ENCODE measurements around the gene ETDA. TPM values are rescaled to one million over a fixed set of nuclear protein-coding genes. Genes with fewer than 3 reads are reported as not detected.
"Not testable (repeated sequence)": the region's sequence is repeated elsewhere in the genome, so short reads cannot be mapped to it uniquely, and the experiment has no call there.

Gene ETDA
- polyA plus RNA-seq, result not detected

DNA sequence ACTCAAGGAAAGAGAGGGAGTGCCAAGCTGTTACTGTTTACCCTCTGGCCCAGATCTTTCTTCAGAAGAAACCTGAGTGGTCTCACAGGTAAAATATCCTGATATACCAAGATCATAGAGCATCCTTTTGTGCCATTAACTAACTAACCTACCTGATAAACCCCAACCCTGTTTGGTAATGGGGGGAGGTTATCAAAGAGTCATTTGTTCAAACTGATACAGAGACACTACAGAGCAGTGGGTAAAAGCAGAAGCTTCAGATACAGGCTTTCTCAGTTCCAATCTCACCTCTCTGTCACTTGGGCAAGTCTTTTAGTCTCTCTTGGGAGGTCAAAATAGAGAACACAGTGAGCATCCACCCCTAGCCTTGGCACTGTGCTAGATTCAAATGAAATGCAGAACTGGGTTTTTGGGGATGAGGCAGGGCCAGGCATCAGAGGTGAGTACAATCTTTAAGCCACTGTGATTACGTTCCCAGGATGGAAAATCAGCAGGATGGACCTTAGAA is at the start of gene ETDA:
Gene ETDA (plus strand): TSS at position 51 of the 508 bp plus-strand sequence. CDS start 1,216 bp downstream, outside the sequence.
- not testable (repeated sequence) for H3K27ac ChIP-seq (ENCODE audit: low read depth, low read length)
- WGBS, 3 donors, result no CpG with 5 or more reads among the region's 1 CpG

- 20 to 31% (median 29%) methylated on average over 10 to 11 of the region's 11 CpGs for WGBS, 3 donors
- not testable (repeated sequence) for H3K27ac ChIP-seq (ENCODE audit: low read depth, low read length)
Measured at GRCh38 chrX:135206427-135206826, 45.4 kb upstream of the ETDA start.

DNA sequence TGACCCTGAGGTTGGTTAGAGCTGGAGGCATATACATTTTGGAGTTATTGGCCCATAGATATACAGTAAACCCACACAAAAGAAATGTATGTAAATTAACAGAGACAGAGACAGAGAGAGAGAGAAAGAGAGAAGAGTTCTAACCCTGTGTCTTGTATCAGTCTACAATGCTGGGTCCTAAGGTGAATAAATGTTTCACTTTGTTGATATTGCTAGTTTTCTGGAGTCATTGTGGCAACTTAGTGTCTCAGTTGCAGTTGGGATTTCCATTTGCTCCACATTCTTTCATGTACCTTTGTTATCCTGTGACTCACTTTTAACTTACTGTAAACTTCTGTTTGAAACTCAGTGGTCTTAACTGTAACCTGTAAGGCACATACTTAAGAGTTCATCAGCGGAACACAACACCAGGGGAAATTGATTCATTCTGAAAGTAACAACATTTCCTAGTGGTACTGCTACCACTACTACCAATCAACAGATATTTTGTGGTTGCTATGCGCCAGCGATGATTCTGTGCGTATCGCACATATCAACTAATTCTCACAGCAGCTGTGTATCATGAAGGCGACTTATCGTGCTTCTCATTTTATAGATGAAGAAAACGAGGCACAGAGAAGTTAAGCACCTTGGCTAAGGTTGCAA is 38.5 kb upstream of the ETDA start:
- 81 to 91% (median 91%) methylated on average over 8 of the region's 8 CpGs for WGBS, 3 donors
- H3K27ac ChIP-seq (ENCODE audit: low read depth, low read length), result no peak overlapping the region

- WGBS, 3 donors, result no CpG with 5 or more reads among the region's 6 CpGs
- not testable (repeated sequence) for H3K27ac ChIP-seq (ENCODE audit: low read depth, low read length)
Measured at GRCh38 chrX:135245989-135246388, 5.9 kb upstream of the ETDA start.

GRCh38 chrX:135256087-135256684 is 4.3 kb downstream of the ETDA start:
- H3K27ac ChIP-seq (ENCODE audit: low read depth, low read length), result not testable (repeated sequence)
- 66 to 89% (median 87%) methylated on average over 6 of the region's 8 CpGs for WGBS, 3 donors

DNA sequence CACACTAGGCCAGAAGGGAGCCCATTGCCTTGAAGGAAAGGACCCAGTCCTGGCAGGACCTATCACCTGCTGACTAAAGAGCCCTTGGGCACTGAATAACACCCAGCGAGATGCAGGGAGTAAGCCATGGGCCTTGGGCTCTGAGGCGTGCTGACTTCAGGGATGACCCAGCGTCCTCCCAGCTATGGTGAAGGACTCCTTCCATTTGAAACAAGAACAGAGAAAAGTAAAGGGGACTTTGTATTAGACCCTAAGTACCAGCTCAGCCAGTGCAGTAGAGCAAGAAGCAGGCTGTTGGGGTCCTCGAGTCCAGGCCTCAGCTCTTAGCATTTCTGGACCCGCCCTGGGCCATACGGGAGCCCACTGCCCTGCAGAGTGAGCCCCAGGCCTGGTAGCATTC is 5.1 kb downstream of the ETDA start:
- no peak overlapping the region for H3K27ac ChIP-seq (ENCODE audit: low read depth, low read length)
- 82 to 97% (median 96%) methylated on average over 4 to 6 of the region's 6 CpGs for WGBS, 3 donors

DNA sequence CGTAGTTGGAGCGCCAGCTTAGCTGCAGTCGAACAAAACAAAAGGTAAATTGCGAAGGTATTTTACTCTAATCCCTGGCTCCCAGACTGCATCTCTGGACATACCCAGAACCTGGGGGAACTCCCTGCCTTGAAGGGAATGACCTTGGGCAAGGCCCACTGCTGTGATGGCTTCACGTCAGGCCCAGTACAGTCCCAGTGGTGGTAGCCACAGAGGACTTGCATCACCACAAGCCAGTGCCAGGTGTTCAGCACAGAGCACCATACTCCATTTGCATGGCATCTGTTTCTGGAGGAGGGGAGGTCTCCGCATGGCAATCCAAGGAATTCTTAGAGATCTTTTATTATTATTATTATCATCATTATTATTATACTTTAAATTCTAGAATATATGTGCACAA is 5.6 kb downstream of the ETDA start:
- WGBS, 3 donors, result 93 to 97% (median 96%) methylated on average over 6 of the region's 6 CpGs

DNA sequence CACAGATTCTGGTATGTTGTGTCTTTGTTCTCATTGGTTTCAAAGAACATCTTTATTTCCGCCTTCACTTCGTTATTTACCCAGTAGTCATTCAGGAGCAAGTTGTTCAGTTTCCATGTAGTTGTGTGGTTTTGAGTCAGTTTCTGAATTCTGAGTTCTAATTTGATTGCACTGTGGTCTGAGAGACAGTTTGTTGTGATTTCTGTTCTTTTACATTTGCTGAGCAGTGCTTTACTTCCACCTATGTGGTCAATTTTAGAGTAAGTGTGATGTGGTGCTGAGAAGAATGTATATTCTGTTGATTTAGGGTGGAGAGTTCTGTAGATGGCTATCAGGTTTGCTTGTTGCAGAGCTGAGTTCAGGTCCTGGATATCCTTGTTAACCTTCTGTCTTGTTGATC is 9.1 kb downstream of the ETDA start:
- 86 to 100% (median 95%) methylated on average over 2 of the region's 2 CpGs for WGBS, 3 donors
- not testable (repeated sequence) for H3K27ac ChIP-seq (ENCODE audit: low read depth, low read length)

More for the DNA sequence above, 5.6 kb downstream of the ETDA start:
- H3K27ac ChIP-seq (ENCODE audit: low read depth, low read length), result no peak overlapping the region

- not testable (repeated sequence) for H3K27ac ChIP-seq (ENCODE audit: low read depth, low read length)
- WGBS, 3 donors, result 82 to 97% (median 85%) methylated on average over 8 of the region's 8 CpGs
Measured at GRCh38 chrX:135263376-135263775, 11.5 kb downstream of the ETDA start.

DNA sequence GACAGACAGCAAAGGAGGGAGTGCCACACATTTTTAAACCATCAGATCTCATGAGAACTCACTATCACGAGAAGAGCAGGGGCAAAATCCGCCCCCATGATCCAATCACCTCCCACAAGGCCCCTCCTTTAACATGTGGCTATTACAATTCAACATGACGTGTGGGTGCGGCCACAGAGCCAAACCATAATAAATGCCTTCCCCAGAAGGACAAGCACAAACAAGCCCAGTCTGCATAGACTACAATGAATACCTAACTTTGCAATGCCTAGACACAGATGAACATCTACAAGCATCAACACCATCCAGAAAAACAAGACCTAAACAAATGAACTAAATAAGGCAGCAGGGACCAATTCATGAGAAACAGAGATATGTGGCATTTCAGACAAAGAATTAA is 12.3 kb downstream of the ETDA start:
- H3K27ac ChIP-seq (ENCODE audit: low read depth, low read length), result no peak overlapping the region
- 84 to 95% (median 89%) methylated on average over 4 of the region's 4 CpGs for WGBS, 3 donors

DNA sequence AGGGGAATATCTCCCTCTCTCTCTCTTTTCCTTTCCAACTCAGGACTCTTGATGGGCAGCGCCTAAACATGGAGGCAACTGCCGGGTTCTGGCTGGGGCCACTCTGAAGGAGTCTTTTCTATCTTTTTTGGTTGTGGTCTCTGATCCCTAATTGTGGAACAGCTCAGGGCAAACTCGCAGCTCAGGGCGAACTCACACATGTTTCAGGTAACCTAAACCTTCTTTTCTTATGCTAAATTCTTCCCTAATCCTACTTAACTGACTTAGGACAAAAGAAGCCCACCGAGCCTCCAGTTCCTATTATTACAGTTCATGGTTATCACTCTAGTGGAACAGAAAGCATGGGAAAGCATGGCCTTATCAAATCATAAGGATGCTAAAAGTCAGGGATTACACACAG is 21.3 kb downstream of the ETDA start:
- H3K27ac ChIP-seq (ENCODE audit: low read depth, low read length), result no peak overlapping the region
- WGBS, 3 donors, result 66 to 93% (median 83%) methylated on average over 5 of the region's 5 CpGs

GRCh38 chrX:135275973-135276372 is 24.1 kb downstream of the ETDA start:
- H3K27ac ChIP-seq (ENCODE audit: low read depth, low read length), result no peak overlapping the region

DNA sequence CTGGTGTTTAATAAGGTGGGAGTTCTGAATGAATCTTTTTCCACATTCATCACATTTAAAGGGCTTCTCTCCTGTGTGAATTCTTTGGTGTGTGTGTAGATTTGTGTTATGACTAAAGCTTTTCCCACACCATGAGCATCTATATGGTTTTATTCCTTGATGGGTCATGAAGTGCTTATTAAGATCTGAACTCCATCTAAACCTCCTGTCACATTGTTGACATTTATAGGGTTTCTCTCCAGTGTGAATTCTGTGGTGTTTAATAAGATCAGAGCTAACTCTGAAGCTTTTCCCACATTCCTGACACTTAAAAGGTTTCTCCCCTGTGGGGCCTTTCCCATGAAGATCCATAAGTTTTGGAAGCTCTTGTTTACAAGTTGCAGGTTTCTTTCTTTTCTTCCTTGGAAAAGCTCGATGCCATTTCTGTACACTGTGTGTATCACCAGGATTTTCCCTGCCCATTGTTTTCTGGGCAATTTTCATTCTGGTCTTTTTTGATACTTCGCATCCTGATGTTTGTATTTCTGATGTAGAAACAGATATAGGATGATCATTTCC is 35.5 kb downstream of the ETDA start:
- H3K27ac ChIP-seq (ENCODE audit: low read depth, low read length), result no peak overlapping the region
- 87 to 100% (median 99%) methylated on average over 1 to 2 of the region's 2 CpGs for WGBS, 3 donors

GRCh38 chrX:135295238-135295943 is 43.5 kb downstream of the ETDA start:
- H3K27ac ChIP-seq (ENCODE audit: low read depth, low read length), result no peak overlapping the region
- 30 to 45% (median 34%) methylated on average over 19 to 26 of the region's 26 CpGs for WGBS, 3 donors

DNA sequence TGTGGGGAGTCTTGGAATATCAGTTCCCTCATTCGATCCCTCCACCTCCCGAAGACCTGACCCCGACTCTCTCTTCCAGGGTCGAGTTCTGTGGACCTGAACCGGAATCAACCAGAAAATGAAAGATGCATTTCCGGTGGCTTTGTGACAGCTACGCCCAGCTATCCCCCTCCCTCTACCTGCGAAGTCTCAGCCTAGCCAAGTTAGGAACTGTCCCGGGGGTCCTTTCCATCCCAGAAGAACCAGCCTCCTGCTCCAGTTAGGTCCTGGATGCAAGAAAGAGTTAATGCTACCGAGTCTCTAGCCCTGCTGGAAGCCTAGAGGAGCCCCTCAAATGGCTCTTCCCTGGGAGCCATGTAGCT is 44.1 kb downstream of the ETDA start:
- WGBS, 3 donors, result 23 to 38% (median 29%) methylated on average over 10 of the region's 10 CpGs

GRCh38 chrX:135302269-135302873 is 50.5 kb downstream of the ETDA start:
- WGBS, 3 donors, result 43 to 75% (median 69%) methylated on average over 5 of the region's 5 CpGs
- H3K27ac ChIP-seq (ENCODE audit: low read depth, low read length), result no peak overlapping the region

More for the DNA sequence above, 44.1 kb downstream of the ETDA start:
- H3K27ac ChIP-seq (ENCODE audit: low read depth, low read length), result no peak overlapping the region

Data from adipose tissue (tissue), 3 donors.